GM23248 (cell line): ENCODE results near the gene ZNF17.

Source experiments
- EZH2 ChIP-seq: fragments of 200-600 bp; sonication (generic); IDR thresholded peaks from 2 replicates; pipeline ENCODE4 v1.6.1; 2018; ENCODE audit warnings: antibody characterized with exemption, mild to moderate bottlenecking; ENCODE audit not compliant: insufficient read depth, poor library complexity, severe bottlenecking
- EZH2phosphoT487 ChIP-seq: fragments of 200-600 bp; sonication (generic); IDR thresholded peaks from 2 replicates; pipeline ENCODE4 v1.6.1; 2018; ENCODE audit warnings: antibody characterized with exemption, moderate library complexity, mild to moderate bottlenecking, low read depth; ENCODE audit not compliant: insufficient read depth

GRCh38 chr19:57435062-57435978 lies 24.4 kb downstream of the ZNF17 start, which contains the start of gene ZNF749:
- TF ChIP-seq EZH2 (no peak), EZH2phosphoT487 (no peak)
